Activated T-cell treated with anti-CD3 and anti-CD28 coated beads, Interleukin-2, amount 50 U/mL, for 4 hours (primary cell): Measurements from ENCODE around the gene SLU7. TPM values are rescaled to one million over a fixed set of nuclear protein-coding genes. Genes with fewer than 3 reads are reported as not detected.
A peak's percentile ranks its signal among the peaks of the same experiment; 100 is the strongest.

ENCODE experiments used
- ATAC-seq, 2 donors: fragments of 200-7000 bp; cut with Tn5 transposase; one replicate each; pipeline ENCODE4 v1.10.0; 2021
- DNase-seq: peaks from one replicate; pipeline ENCODE4 v3.0.0-alpha.2; 2020
- H3K27me3 Mint-ChIP-seq: one replicate; pipeline ENCODE4 v1.8.0; 2021; ENCODE audit warnings: low read depth, mixed read lengths
- H3K36me3 Mint-ChIP-seq: one replicate; pipeline ENCODE4 v1.8.0; 2022; ENCODE audit warnings: mixed read lengths; ENCODE audit not compliant: insufficient read depth
- H3K4me1 Mint-ChIP-seq: one replicate; pipeline ENCODE4 v1.8.0; 2021; ENCODE audit warnings: low read depth, mixed read lengths
- H3K4me3 Mint-ChIP-seq: one replicate; pipeline ENCODE4 v1.8.0; 2021; ENCODE audit warnings: mild to moderate bottlenecking, moderate library complexity, mixed read lengths
- H3K9me3 Mint-ChIP-seq: one replicate; pipeline ENCODE4 v1.8.0; 2021; ENCODE audit warnings: mixed read lengths
- total RNA-seq, 3 donors: library from RNA; stranded (reverse); gene quantifications; one replicate each; pipeline ENCODE4 v1.2.1, GENCODE V29; 2021

The SLU7 gene
- 10 to 100 TPM; 33.2 to 48.3 (median 44.9) TPM for total RNA-seq

- Mint-ChIP-seq H3K36me3 (peaks cover 12% of the 10 kb centered on the region), H3K9me3 (no peaks in the 10 kb centered on the region), H3K4me1 (peaks cover 74% of the 10 kb centered on the region), H3K27me3 (no peaks in the 10 kb centered on the region), H3K4me3 (peak within 1 kb of the TSS; percentile 100)
- ATAC-seq (peak; percentile 78 to 81), DNase-seq (peak; percentile 90)
Observed at GRCh38 chr5:160418561-160419457, at the start of gene SLU7. SLU7 (minus strand) TSS chr5:160419081; CDS start chr5:160415294, 3,787 bp downstream.

GRCh38 chr5:160468363-160468975 is 49.6 kb upstream of the SLU7 start:
- Mint-ChIP-seq H3K4me1 (peaks cover 77% of the 10 kb centered on the region), H3K4me3 (peak overlapping the region; percentile 99), H3K36me3 (peaks cover 2% of the 10 kb centered on the region), H3K9me3 (no peaks in the 10 kb centered on the region), H3K27me3 (no peaks in the 10 kb centered on the region)
- DNase-seq (no peak), ATAC-seq (no peak)

- Mint-ChIP-seq H3K27me3 (no peaks in the 10 kb centered on the region), H3K4me3 (peak overlapping the region; percentile 99), H3K4me1 (peaks cover 72% of the 10 kb centered on the region), H3K9me3 (no peaks in the 10 kb centered on the region), H3K36me3 (peaks cover 2% of the 10 kb centered on the region)
- peak; percentile 66 for DNase-seq
- peak; percentile 88 to 89 for ATAC-seq
Observed at GRCh38 chr5:160467555-160468362, 48.9 kb upstream of the SLU7 start.

GRCh38 chr5:160466889-160467554 is 48.1 kb upstream of the SLU7 start:
- Mint-ChIP-seq H3K27me3 (no peaks in the 10 kb centered on the region), H3K9me3 (no peaks in the 10 kb centered on the region), H3K4me1 (peaks cover 66% of the 10 kb centered on the region), H3K36me3 (peaks cover under 1% of the 10 kb centered on the region), H3K4me3 (peak overlapping the region; percentile 99)
- ATAC-seq: peak; percentile 6 to 7
- no peak for DNase-seq

GRCh38 chr5:160466116-160466515 is 47.2 kb upstream of the SLU7 start:
- Mint-ChIP-seq H3K9me3 (no peaks in the 10 kb centered on the region), H3K36me3 (no peaks in the 10 kb centered on the region), H3K4me1 (peaks cover 59% of the 10 kb centered on the region), H3K27me3 (no peaks in the 10 kb centered on the region), H3K4me3 (no peak overlapping the region)
- ATAC-seq (no peak), DNase-seq (no peak)

GRCh38 chr5:160464466-160464797 is 45.6 kb upstream of the SLU7 start:
- Mint-ChIP-seq H3K9me3 (no peaks in the 10 kb centered on the region), H3K4me3 (peak overlapping the region; percentile 29), H3K27me3 (no peaks in the 10 kb centered on the region), H3K4me1 (peaks cover 48% of the 10 kb centered on the region), H3K36me3 (no peaks in the 10 kb centered on the region)
- ATAC-seq (no peak), DNase-seq (no peak)

- Mint-ChIP-seq H3K27me3 (no peaks in the 10 kb centered on the region), H3K4me1 (peaks cover 50% of the 10 kb centered on the region), H3K4me3 (peak overlapping the region; percentile 29), H3K36me3 (no peaks in the 10 kb centered on the region), H3K9me3 (no peaks in the 10 kb centered on the region)
- DNase-seq (no peak), ATAC-seq (no peak)
Observed at GRCh38 chr5:160463740-160464465, 45.0 kb upstream of the SLU7 start.

GRCh38 chr5:160463227-160463626 is 44.3 kb upstream of the SLU7 start:
- Mint-ChIP-seq H3K4me3 (no peak overlapping the region), H3K9me3 (no peaks in the 10 kb centered on the region), H3K4me1 (peaks cover 46% of the 10 kb centered on the region), H3K27me3 (no peaks in the 10 kb centered on the region), H3K36me3 (no peaks in the 10 kb centered on the region)
- DNase-seq (no peak), ATAC-seq (no peak)

GRCh38 chr5:160462167-160462566 is 43.3 kb upstream of the SLU7 start:
- H3K4me1 Mint-ChIP-seq: peaks cover 36% of the 10 kb centered on the region
- H3K9me3 Mint-ChIP-seq: no peaks in the 10 kb centered on the region
- H3K27me3 Mint-ChIP-seq: no peaks in the 10 kb centered on the region
- no peak overlapping the region for H3K4me3 Mint-ChIP-seq
- DNase-seq: no peak
- H3K36me3 Mint-ChIP-seq: no peaks in the 10 kb centered on the region
- ATAC-seq: no peak

GRCh38 chr5:160461378-160461777 is 42.5 kb upstream of the SLU7 start:
- ATAC-seq: no peak
- Mint-ChIP-seq H3K4me3 (no peak overlapping the region), H3K9me3 (no peaks in the 10 kb centered on the region), H3K36me3 (no peaks in the 10 kb centered on the region), H3K4me1 (peaks cover 28% of the 10 kb centered on the region), H3K27me3 (no peaks in the 10 kb centered on the region)
- DNase-seq: no peak

GRCh38 chr5:160460377-160461049 is 41.6 kb upstream of the SLU7 start:
- no peaks in the 10 kb centered on the region for H3K36me3 Mint-ChIP-seq
- peaks cover under 1% of the 10 kb centered on the region for H3K27me3 Mint-ChIP-seq
- DNase-seq: no peak
- peaks cover 22% of the 10 kb centered on the region for H3K4me1 Mint-ChIP-seq
- H3K9me3 Mint-ChIP-seq: no peaks in the 10 kb centered on the region
- H3K4me3 Mint-ChIP-seq: no peak overlapping the region
- no peak for ATAC-seq

GRCh38 chr5:160458806-160459800 is 40.2 kb upstream of the SLU7 start:
- DNase-seq: no peak
- Mint-ChIP-seq H3K27me3 (peaks cover 5% of the 10 kb centered on the region), H3K4me3 (no peak overlapping the region), H3K9me3 (no peaks in the 10 kb centered on the region), H3K4me1 (peaks cover 14% of the 10 kb centered on the region), H3K36me3 (peaks cover 1% of the 10 kb centered on the region)
- peak; percentile 73 to 88 for ATAC-seq
